Thoracic aorta (tissue), 2 donors: ENCODE results near the gene ANGPTL1. TPM values are rescaled to one million over a fixed set of nuclear protein-coding genes. Genes with fewer than 3 reads are reported as not detected.

ENCODE experiments used
- ATAC-seq: fragments of 150-250 bp; one replicate; pipeline ENCODE4 v1.8.0; 2017; ENCODE audit warnings: low read depth; ENCODE audit not compliant: insufficient number of reproducible peaks, low FRiP score
- DNase-seq: peaks from one replicate; pipeline ENCODE4 v3.0.0-alpha.2; 2020; ENCODE audit warnings: low spot score
- H3K27ac ChIP-seq, 2 donors: fragments of 200-600 bp; sonication (generic); 1 replicate in 1 of 2; 2 replicates in 1 of 2; pipeline ENCODE4 v1.5.1; 2016; ENCODE audit warnings: mild to moderate bottlenecking in 2 of 2, moderate library complexity in 2 of 2
- H3K27me3 ChIP-seq: fragments of 200-600 bp; sonication (generic); replicated peaks from 2 replicates; pipeline ENCODE4 v1.6.0; 2016; ENCODE audit warnings: mild to moderate bottlenecking; ENCODE audit not compliant: insufficient read depth
- H3K36me3 ChIP-seq: fragments of 200-600 bp; sonication (generic); one replicate; pipeline ENCODE4 v1.5.1; 2016
- H3K4me1 ChIP-seq, 2 donors: fragments of 200-600 bp; sonication (generic); 1 replicate in 1 of 2; 2 replicates in 1 of 2; pipeline versions ENCODE4 v1.5.1 to v1.6.0; 2016; ENCODE audit warnings: low read depth in 2 of 2, mild to moderate bottlenecking in 1 of 2; ENCODE audit not compliant: control insufficient read depth in 1 of 2
- H3K4me3 ChIP-seq: fragments of 200-600 bp; sonication (generic); 2 replicates; pipeline ENCODE4 v1.5.1; 2016; ENCODE audit warnings: mild to moderate bottlenecking
- H3K9me3 ChIP-seq: fragments of 200-600 bp; sonication (generic); 2 replicates; pipeline ENCODE4 v1.5.1; 2016
- CTCF ChIP-seq: fragments of 200-600 bp; sonication (generic); IDR thresholded peaks from one replicate; pipeline ENCODE4 v1.5.1; 2019; ENCODE audit warnings: antibody characterized with exemption
- total RNA-seq, 2 donors: library from RNA; depleted of rRNA; stranded (reverse); fragments of >200 nt; gene quantifications; one replicate each; pipeline versions ENCODE4 v1.1.0 to v1.2.3, GENCODE V29; 2016

ANGPTL1 gene
- total RNA-seq, 2 donors from 2014 or later: 51.0 to 110 TPM

- H3K27ac ChIP-seq: no peak overlapping the region
- no peaks in the 10 kb centered on the region for H3K36me3 ChIP-seq
- no peak for ATAC-seq
- no peak for TF ChIP-seq CTCF
- H3K27me3 ChIP-seq: no peaks in the 10 kb centered on the region
- no peak for DNase-seq
- no peak overlapping the region for H3K4me3 ChIP-seq
- H3K4me1 ChIP-seq: peaks cover 0 to under 1% of the 10 kb centered on the region in 2 donors
- H3K9me3 ChIP-seq: no peaks in the 10 kb centered on the region
Measured at GRCh38 chr1:178877896-178878295, 7.0 kb upstream of the ANGPTL1 start.

DNA sequence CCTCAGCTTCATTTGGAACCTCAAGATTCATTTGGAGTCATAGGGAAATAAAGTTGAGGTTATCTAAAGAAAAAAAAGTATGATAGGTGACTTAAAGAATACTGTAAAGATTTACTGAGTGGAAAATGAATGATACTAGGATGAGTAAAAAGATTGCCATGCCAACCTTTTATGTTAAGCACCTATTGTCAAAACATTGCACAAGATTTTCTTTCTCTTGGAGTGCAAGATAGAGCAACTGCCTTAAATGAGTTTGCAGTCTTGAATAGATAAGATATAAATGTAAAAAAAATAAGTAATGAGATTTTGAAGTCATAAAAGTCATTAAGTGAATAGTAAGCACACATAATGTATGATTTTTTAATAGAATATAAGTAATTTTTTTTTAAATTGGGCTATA lies 5.1 kb upstream of the ANGPTL1 start:
- DNase-seq (no peak), ATAC-seq (no peak)
- H3K4me3 ChIP-seq: no peak overlapping the region
- no peaks in the 10 kb centered on the region for H3K27me3 ChIP-seq
- no peak overlapping the region for H3K27ac ChIP-seq
- H3K4me1 ChIP-seq: peaks cover 6 to 19% of the 10 kb centered on the region in 2 donors
- no peaks in the 10 kb centered on the region for H3K36me3 ChIP-seq
- no peak for TF ChIP-seq CTCF
- no peaks in the 10 kb centered on the region for H3K9me3 ChIP-seq

DNA sequence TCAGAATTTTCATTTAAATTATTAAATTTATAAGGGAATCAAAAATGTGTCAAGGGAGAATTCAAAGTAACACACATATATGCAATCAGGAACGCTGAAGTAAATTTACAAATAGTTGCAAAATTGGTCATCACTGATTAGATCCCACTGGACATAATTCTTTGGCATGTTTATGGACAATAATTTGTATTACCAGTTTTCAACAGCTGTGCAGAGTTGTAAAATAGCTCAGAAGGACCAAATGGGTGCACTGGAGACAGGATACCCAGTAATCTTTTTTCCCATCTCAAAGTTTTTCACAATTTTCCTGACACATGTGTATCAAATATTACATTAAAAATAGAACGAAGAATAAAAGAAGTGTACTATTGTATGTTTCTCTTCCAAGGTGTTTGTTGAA lies 4.1 kb upstream of the ANGPTL1 start:
- no peak for ATAC-seq
- H3K36me3 ChIP-seq: no peaks in the 10 kb centered on the region
- no peak for TF ChIP-seq CTCF
- H3K9me3 ChIP-seq: no peaks in the 10 kb centered on the region
- no peak for DNase-seq
- no peak overlapping the region for H3K4me3 ChIP-seq
- peaks cover 6 to 19% of the 10 kb centered on the region in 2 donors for H3K4me1 ChIP-seq
- H3K27ac ChIP-seq: no peak overlapping the region
- no peaks in the 10 kb centered on the region for H3K27me3 ChIP-seq

GRCh38 chr1:178871551-178872320 lies 859 bp upstream of the ANGPTL1 start:
- H3K4me3 ChIP-seq: peak overlapping the region; percentile 67
- TF ChIP-seq CTCF: no peak
- no peaks in the 10 kb centered on the region for H3K27me3 ChIP-seq
- no peaks in the 10 kb centered on the region for H3K9me3 ChIP-seq
- ATAC-seq (no peak), DNase-seq (no peak)
- peaks cover 6 to 19% of the 10 kb centered on the region in 2 donors for H3K4me1 ChIP-seq
- no peaks in the 10 kb centered on the region for H3K36me3 ChIP-seq
- peak overlapping the region; percentile 7 to 38 for H3K27ac ChIP-seq

GRCh38 chr1:178870221-178870620 lies 656 bp downstream of the ANGPTL1 start:
- ATAC-seq (no peak), DNase-seq (no peak)
- Histone ChIP-seq H3K27me3 (no peaks in the 10 kb centered on the region), H3K27ac (peak overlapping the region in 1 of 2 donors; percentile 41), H3K9me3 (no peaks in the 10 kb centered on the region), H3K4me1 (peaks cover 6 to 26% of the 10 kb centered on the region in 2 donors), H3K36me3 (no peaks in the 10 kb centered on the region), H3K4me3 (peak overlapping the region; percentile 67)
- no peak for TF ChIP-seq CTCF
